AG04449 (cell line): Measurements from ENCODE around the gene EVL.

Source experiments
- CTCF ChIA-PET: fragments of 350-600 bp; formaldehyde crosslinking; extraction: SDS; loops from one replicate; lab custom pipeline; 2021; ENCODE audit warnings: antibody characterized with exemption; lab: Yijun Ruan, JAX
- POLR2A ChIA-PET: fragments of 400-600, 350-600 bp; formaldehyde crosslinking; extraction: SDS; loops from one replicate; lab custom pipeline; 2020; ENCODE audit warnings: antibody characterized with exemption, inconsistent platforms; lab: Yijun Ruan, JAX
- DNase-seq: peaks from one replicate; pipeline ENCODE4 v3.0.0-alpha.2; 2010; ENCODE audit warnings: low read depth, low spot score
- H3K4me3 ChIP-seq: 2 replicates; pipeline ENCODE4 v1.5.1; 2011; ENCODE audit warnings: low read depth, mild to moderate bottlenecking, control low read depth, low read length
- CTCF ChIP-seq: IDR thresholded peaks from one replicate; pipeline ENCODE4 v1.5.1; 2011; ENCODE audit warnings: mild to moderate bottlenecking, moderate library complexity, low read length, control low read depth, inconsistent platforms; ENCODE audit not compliant: insufficient read depth; ENCODE audit errors: missing control alignments

EVL gene

GRCh38 chr14:100118396-100119011 is 53.3 kb downstream of the EVL start:
- POLR2A ChIA-PET: interaction anchor here (1.5 kb wide), 1 partner anchor 10 kb away, joined by 5 read pairs; no protein-coding TSS in a partner anchor
- no peak for DNase-seq
- CTCF ChIA-PET: interaction anchor here (0.6 to 7.1 kb wide), 6 partner anchors 9 to 141 kb away, joined by 3 to 84 read pairs (median 4); no protein-coding TSS in a partner anchor
- no peak for TF ChIP-seq CTCF
- no peak overlapping the region for H3K4me3 ChIP-seq

GRCh38 chr14:100119251-100119650 is 54.0 kb downstream of the EVL start:
- H3K4me3 ChIP-seq: no peak overlapping the region
- CTCF ChIA-PET: interaction anchor here (1.2 to 7.1 kb wide), 3 partner anchors 10 to 74 kb away, joined by 3 to 84 read pairs (median 4); no protein-coding TSS in a partner anchor
- POLR2A ChIA-PET: interaction anchor here (1.5 kb wide), 1 partner anchor 9 kb away, joined by 5 read pairs; no protein-coding TSS in a partner anchor
- no peak for DNase-seq
- no peak for TF ChIP-seq CTCF

- no peak overlapping the region for H3K4me3 ChIP-seq
- no peak for DNase-seq
- ChIA-PET CTCF (interaction anchor here (0.8 to 7.1 kb wide), 2 partner anchors 11 to 72 kb away, joined by 5 to 84 read pairs; no protein-coding TSS in a partner anchor), POLR2A (no interaction called here)
- no peak for TF ChIP-seq CTCF
Measured at GRCh38 chr14:100120522-100121269, 55.5 kb downstream of the EVL start.

- CTCF ChIA-PET: interaction anchor here (7.1 kb wide), 1 partner anchor 13 kb away, joined by 84 read pairs; no protein-coding TSS in a partner anchor
- no peak for TF ChIP-seq CTCF
Measured at GRCh38 chr14:100121643-100122480, 56.6 kb downstream of the EVL start.

GRCh38 chr14:100122481-100123223 is 57.4 kb downstream of the EVL start:
- no peak for TF ChIP-seq CTCF
- POLR2A ChIA-PET: no interaction called here
- H3K4me3 ChIP-seq: no peak overlapping the region
- DNase-seq: no peak
- CTCF ChIA-PET: interaction anchor here (7.1 kb wide), 1 partner anchor 13 kb away, joined by 84 read pairs; no protein-coding TSS in a partner anchor

More at GRCh38 chr14:100121643-100122480, 56.6 kb downstream of the EVL start:
- no peak overlapping the region for H3K4me3 ChIP-seq
- DNase-seq: no peak
- POLR2A ChIA-PET: no interaction called here
